RWPE2 (cell line): ENCODE data around the gene MGAM2.

Experiments used
- ATAC-seq: fragments of 200-7000 bp; cut with Tn5 transposase; 3 replicates; pipeline ENCODE4 v1.9.1; 2021; ENCODE audit warnings: low read depth
- DNase-seq: peaks from one replicate; pipeline ENCODE4 v3.0.0-alpha.2; 2020; ENCODE audit warnings: low spot score
- H3K27ac ChIP-seq: fragments of 450-650 bp; 2 replicates; pipeline ENCODE4 v1.5.1; 2017; ENCODE audit warnings: mild to moderate bottlenecking; ENCODE audit not compliant: poor library complexity, severe bottlenecking
- H3K27me3 ChIP-seq: fragments of 250-450 bp; sonication (Bioruptor Pico); 2 replicates; pipeline ENCODE4 v1.5.1; 2021; ENCODE audit warnings: mild to moderate bottlenecking, moderate library complexity; ENCODE audit not compliant: insufficient read depth, poor library complexity, severe bottlenecking
- H3K36me3 ChIP-seq: fragments of 250-450 bp; sonication (Bioruptor Pico); 2 replicates; pipeline ENCODE4 v1.5.1; 2020; ENCODE audit warnings: low read depth, mild to moderate bottlenecking, moderate library complexity
- H3K4me1 ChIP-seq: fragments of 250-450 bp; sonication (Bioruptor Pico); 2 replicates; pipeline ENCODE4 v1.5.1; 2021; ENCODE audit warnings: mild to moderate bottlenecking, moderate library complexity; ENCODE audit not compliant: insufficient read depth, poor library complexity, severe bottlenecking
- H3K4me3 ChIP-seq: fragments of 250-450 bp; sonication (Bioruptor Pico); 2 replicates; pipeline ENCODE4 v1.5.1; 2021; ENCODE audit warnings: mild to moderate bottlenecking, moderate library complexity; ENCODE audit not compliant: severe bottlenecking
- H3K9me3 ChIP-seq: fragments of 250-450 bp; sonication (Bioruptor Pico); 2 replicates; pipeline ENCODE4 v1.5.1; 2021; ENCODE audit warnings: mild to moderate bottlenecking, moderate library complexity; ENCODE audit not compliant: severe bottlenecking
- TF ChIP-seq, protein P1 (sequence below): fragments of 450-650 bp; IDR thresholded peaks from one replicate; pipeline ENCODE4 v1.5.1; 2017; ENCODE audit warnings: mild to moderate bottlenecking, moderate library complexity; ENCODE audit not compliant: poor library complexity, severe bottlenecking

The MGAM2 gene

GRCh38 chr7:142142702-142143101 lies 31.2 kb downstream of the MGAM2 start:
- TF ChIP-seq, protein P1, sequence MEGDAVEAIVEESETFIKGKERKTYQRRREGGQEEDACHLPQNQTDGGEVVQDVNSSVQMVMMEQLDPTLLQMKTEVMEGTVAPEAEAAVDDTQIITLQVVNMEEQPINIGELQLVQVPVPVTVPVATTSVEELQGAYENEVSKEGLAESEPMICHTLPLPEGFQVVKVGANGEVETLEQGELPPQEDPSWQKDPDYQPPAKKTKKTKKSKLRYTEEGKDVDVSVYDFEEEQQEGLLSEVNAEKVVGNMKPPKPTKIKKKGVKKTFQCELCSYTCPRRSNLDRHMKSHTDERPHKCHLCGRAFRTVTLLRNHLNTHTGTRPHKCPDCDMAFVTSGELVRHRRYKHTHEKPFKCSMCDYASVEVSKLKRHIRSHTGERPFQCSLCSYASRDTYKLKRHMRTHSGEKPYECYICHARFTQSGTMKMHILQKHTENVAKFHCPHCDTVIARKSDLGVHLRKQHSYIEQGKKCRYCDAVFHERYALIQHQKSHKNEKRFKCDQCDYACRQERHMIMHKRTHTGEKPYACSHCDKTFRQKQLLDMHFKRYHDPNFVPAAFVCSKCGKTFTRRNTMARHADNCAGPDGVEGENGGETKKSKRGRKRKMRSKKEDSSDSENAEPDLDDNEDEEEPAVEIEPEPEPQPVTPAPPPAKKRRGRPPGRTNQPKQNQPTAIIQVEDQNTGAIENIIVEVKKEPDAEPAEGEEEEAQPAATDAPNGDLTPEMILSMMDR = no peak
- no peak overlapping the region for H3K27ac ChIP-seq
- DNase-seq = no peak
- H3K27me3 ChIP-seq = no peaks in the 10 kb centered on the region
- ATAC-seq = no peak
- H3K4me3 ChIP-seq = no peak overlapping the region
- H3K9me3 ChIP-seq = no peaks in the 10 kb centered on the region
- H3K4me1 ChIP-seq = no peaks in the 10 kb centered on the region
- H3K36me3 ChIP-seq = no peaks in the 10 kb centered on the region

DNA sequence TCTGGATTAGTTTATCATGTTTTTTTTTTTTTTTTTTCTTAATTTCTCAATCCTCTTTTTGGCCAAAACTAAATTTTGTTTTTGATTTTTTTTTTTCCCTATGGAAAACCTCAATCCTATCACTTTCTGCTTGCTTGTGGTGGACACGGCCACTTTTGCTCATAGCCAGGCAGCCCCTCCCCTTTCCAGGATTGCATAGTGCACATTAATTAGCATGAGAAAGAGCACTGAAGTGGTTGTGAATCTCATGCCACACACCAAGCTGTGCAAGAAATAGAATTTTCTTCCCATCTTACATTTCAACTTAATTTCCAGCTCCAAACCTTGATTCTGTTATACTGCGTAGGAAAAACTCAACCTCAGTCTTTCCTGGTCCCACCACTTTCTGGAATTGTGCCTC lies 34.6 kb downstream of the MGAM2 start:
- Histone ChIP-seq H3K36me3 (no peaks in the 10 kb centered on the region), H3K9me3 (no peaks in the 10 kb centered on the region), H3K4me1 (no peaks in the 10 kb centered on the region), H3K4me3 (no peak overlapping the region), H3K27ac (no peak overlapping the region), H3K27me3 (no peaks in the 10 kb centered on the region)
- TF ChIP-seq, protein P1 = no peak
- ATAC-seq (no peak), DNase-seq (no peak)

- Histone ChIP-seq H3K4me3 (no peak overlapping the region), H3K4me1 (no peaks in the 10 kb centered on the region), H3K9me3 (no peaks in the 10 kb centered on the region), H3K36me3 (no peaks in the 10 kb centered on the region), H3K27me3 (no peaks in the 10 kb centered on the region), H3K27ac (no peak overlapping the region)
- TF ChIP-seq, protein P1 = no peak
- ATAC-seq (no peak), DNase-seq (no peak)
Observed at GRCh38 chr7:142150356-142150755, 38.8 kb downstream of the MGAM2 start.

GRCh38 chr7:142150869-142151268 lies 39.4 kb downstream of the MGAM2 start:
- Histone ChIP-seq H3K27me3 (no peaks in the 10 kb centered on the region), H3K36me3 (no peaks in the 10 kb centered on the region), H3K9me3 (no peaks in the 10 kb centered on the region), H3K27ac (no peak overlapping the region), H3K4me1 (no peaks in the 10 kb centered on the region), H3K4me3 (no peak overlapping the region)
- no peak for ATAC-seq
- TF ChIP-seq, protein P1 = no peak
- DNase-seq = no peak

GRCh38 chr7:142152076-142152475 lies 40.6 kb downstream of the MGAM2 start:
- Histone ChIP-seq H3K4me3 (no peak overlapping the region), H3K27me3 (no peaks in the 10 kb centered on the region), H3K4me1 (no peaks in the 10 kb centered on the region), H3K9me3 (no peaks in the 10 kb centered on the region), H3K27ac (no peak overlapping the region), H3K36me3 (no peaks in the 10 kb centered on the region)
- ATAC-seq (no peak), DNase-seq (no peak)
- TF ChIP-seq, protein P1 = no peak
